Dendritic cell treated with granulocyte-macrophage colony-stimulating factor and Interleukin-4, amounts not matched to agents 40 ng/mL and 50 ng/mL, for 4 days (primary cell): ENCODE data around the gene DNAH14.
"Not testable (repeated sequence)": the region's sequence is repeated elsewhere in the genome, so short reads cannot be mapped to it uniquely, and the experiment has no call there.

Source experiments
- H3K27ac Mint-ChIP-seq: one replicate; pipeline ENCODE4 v1.8.0; 2022; ENCODE audit warnings: mild to moderate bottlenecking, mixed read lengths
- H3K27me3 Mint-ChIP-seq: one replicate; pipeline ENCODE4 v1.8.0; 2022; ENCODE audit warnings: mild to moderate bottlenecking, mixed read lengths
- H3K36me3 Mint-ChIP-seq: one replicate; pipeline ENCODE4 v1.8.0; 2022; ENCODE audit warnings: low read depth, mixed read lengths
- H3K4me1 Mint-ChIP-seq: one replicate; pipeline ENCODE4 v1.8.0; 2022; ENCODE audit warnings: low read depth, mixed read lengths
- H3K4me3 Mint-ChIP-seq: one replicate; pipeline ENCODE4 v1.8.0; 2022; ENCODE audit warnings: mild to moderate bottlenecking, moderate library complexity, mixed read lengths
- H3K9me3 Mint-ChIP-seq: one replicate; pipeline ENCODE4 v1.8.0; 2022; ENCODE audit warnings: mixed read lengths
- intact Hi-C: fragments of 100-400 bp; cut with micrococcal nuclease; formaldehyde crosslinking; loops from one replicate; pipeline ENCODE4 v1.15.0; 2022

The DNAH14 gene

GRCh38 chr1:225310544-225310943, 381.1 kb downstream of the DNAH14 start:
- H3K4me1 Mint-ChIP-seq, H3K36me3 Mint-ChIP-seq, intact Hi-C loops, H3K27me3 Mint-ChIP-seq, H3K4me3 Mint-ChIP-seq, H3K27ac Mint-ChIP-seq: not testable (repeated sequence)
- peaks cover 12% of the 10 kb centered on the region for H3K9me3 Mint-ChIP-seq

- intact Hi-C loops = loop anchor here (2.0 kb wide), 2 partner anchors 24 to 658 kb away; no protein-coding TSS in a partner anchor
- Mint-ChIP-seq H3K9me3 (peaks cover 12% of the 10 kb centered on the region), H3K36me3 (no peaks in the 10 kb centered on the region), H3K4me1 (peaks cover 15% of the 10 kb centered on the region), H3K27ac (no peak overlapping the region), H3K4me3 (no peak overlapping the region), H3K27me3 (no peaks in the 10 kb centered on the region)
These were observed 389.5 kb downstream of the DNAH14 start for GRCh38 chr1:225318706-225319575.

GRCh38 chr1:225319871-225320270, 390.4 kb downstream of the DNAH14 start:
- Mint-ChIP-seq H3K9me3 (peaks cover 6% of the 10 kb centered on the region), H3K4me1 (peaks cover 15% of the 10 kb centered on the region), H3K27ac (no peak overlapping the region), H3K36me3 (no peaks in the 10 kb centered on the region), H3K27me3 (no peaks in the 10 kb centered on the region), H3K4me3 (no peak overlapping the region)
- intact Hi-C loops = loop anchor here (2.0 kb wide), 2 partner anchors 23 to 657 kb away; no protein-coding TSS in a partner anchor

- no peak overlapping the region for H3K27ac Mint-ChIP-seq
- H3K4me3 Mint-ChIP-seq = no peak overlapping the region
- H3K9me3 Mint-ChIP-seq = no peaks in the 10 kb centered on the region
- no peaks in the 10 kb centered on the region for H3K36me3 Mint-ChIP-seq
- intact Hi-C loops = no loop called here
- peaks cover 15% of the 10 kb centered on the region for H3K4me1 Mint-ChIP-seq
- no peaks in the 10 kb centered on the region for H3K27me3 Mint-ChIP-seq
These were observed 392.3 kb downstream of the DNAH14 start for GRCh38 chr1:225321784-225322183.

- H3K27ac Mint-ChIP-seq = no peak overlapping the region
- no peak overlapping the region for H3K4me3 Mint-ChIP-seq
- peaks cover 11% of the 10 kb centered on the region for H3K4me1 Mint-ChIP-seq
- peaks cover 8% of the 10 kb centered on the region for H3K9me3 Mint-ChIP-seq
- no peaks in the 10 kb centered on the region for H3K36me3 Mint-ChIP-seq
- H3K27me3 Mint-ChIP-seq = no peaks in the 10 kb centered on the region
- intact Hi-C loops = no loop called here
These were observed 399.6 kb downstream of the DNAH14 start for GRCh38 chr1:225329041-225329440.

- H3K9me3 Mint-ChIP-seq, H3K4me3 Mint-ChIP-seq, H3K36me3 Mint-ChIP-seq, intact Hi-C loops, H3K27ac Mint-ChIP-seq, H3K27me3 Mint-ChIP-seq: not testable (repeated sequence)
- H3K4me1 Mint-ChIP-seq = peaks cover 11% of the 10 kb centered on the region
These were observed 400.5 kb downstream of the DNAH14 start for GRCh38 chr1:225329996-225330395.

- no peak overlapping the region for H3K27ac Mint-ChIP-seq
- H3K27me3 Mint-ChIP-seq = no peaks in the 10 kb centered on the region
- no peaks in the 10 kb centered on the region for H3K36me3 Mint-ChIP-seq
- H3K4me1 Mint-ChIP-seq = peaks cover 11% of the 10 kb centered on the region
- H3K4me3 Mint-ChIP-seq = no peak overlapping the region
- intact Hi-C loops = no loop called here
- peaks cover 8% of the 10 kb centered on the region for H3K9me3 Mint-ChIP-seq
These were observed 403.2 kb downstream of the DNAH14 start for GRCh38 chr1:225332686-225333085.

GRCh38 chr1:225335098-225335778, 405.8 kb downstream of the DNAH14 start:
- H3K27me3 Mint-ChIP-seq, intact Hi-C loops, H3K4me3 Mint-ChIP-seq, H3K4me1 Mint-ChIP-seq, H3K27ac Mint-ChIP-seq, H3K9me3 Mint-ChIP-seq, H3K36me3 Mint-ChIP-seq: not testable (repeated sequence)

GRCh38 chr1:225338545-225338944, 409.1 kb downstream of the DNAH14 start:
- Mint-ChIP-seq H3K4me1 (no peaks in the 10 kb centered on the region), H3K27ac (no peak overlapping the region), H3K36me3 (no peaks in the 10 kb centered on the region), H3K9me3 (no peaks in the 10 kb centered on the region), H3K4me3 (no peak overlapping the region), H3K27me3 (no peaks in the 10 kb centered on the region)
- intact Hi-C loops = no loop called here

- Mint-ChIP-seq H3K9me3 (no peaks in the 10 kb centered on the region), H3K4me1 (no peaks in the 10 kb centered on the region), H3K4me3 (no peak overlapping the region), H3K36me3 (no peaks in the 10 kb centered on the region), H3K27ac (no peak overlapping the region), H3K27me3 (no peaks in the 10 kb centered on the region)
- intact Hi-C loops = loop anchor here (2.0 kb wide), 1 partner anchor 23 kb away; no protein-coding TSS in a partner anchor
These were observed 412.2 kb downstream of the DNAH14 start for GRCh38 chr1:225341642-225342041.

- Mint-ChIP-seq H3K27me3 (no peaks in the 10 kb centered on the region), H3K4me1 (no peaks in the 10 kb centered on the region), H3K4me3 (no peak overlapping the region), H3K27ac (no peak overlapping the region), H3K36me3 (no peaks in the 10 kb centered on the region), H3K9me3 (no peaks in the 10 kb centered on the region)
- intact Hi-C loops = loop anchor here (2.0 kb wide), 1 partner anchor 24 kb away; no protein-coding TSS in a partner anchor
These were observed 413.2 kb downstream of the DNAH14 start for GRCh38 chr1:225342695-225343094.

GRCh38 chr1:225343618-225344017, 414.1 kb downstream of the DNAH14 start:
- Mint-ChIP-seq H3K27me3 (no peaks in the 10 kb centered on the region), H3K4me1 (no peaks in the 10 kb centered on the region), H3K36me3 (no peaks in the 10 kb centered on the region), H3K27ac (no peak overlapping the region), H3K9me3 (no peaks in the 10 kb centered on the region), H3K4me3 (no peak overlapping the region)
- intact Hi-C loops = loop anchor here (2.0 kb wide), 1 partner anchor 25 kb away; no protein-coding TSS in a partner anchor

- Mint-ChIP-seq H3K27me3 (no peaks in the 10 kb centered on the region), H3K9me3 (no peaks in the 10 kb centered on the region)
- intact Hi-C loops = no loop called here
These were observed 417.7 kb downstream of the DNAH14 start for GRCh38 chr1:225347123-225347683.

GRCh38 chr1:225348400-225348799, 418.9 kb downstream of the DNAH14 start:
- H3K27me3 Mint-ChIP-seq = no peaks in the 10 kb centered on the region
- H3K36me3 Mint-ChIP-seq = no peaks in the 10 kb centered on the region
- H3K4me3 Mint-ChIP-seq = no peak overlapping the region
- peaks cover 6% of the 10 kb centered on the region for H3K4me1 Mint-ChIP-seq
- intact Hi-C loops = no loop called here
- H3K27ac Mint-ChIP-seq = no peak overlapping the region
- H3K9me3 Mint-ChIP-seq = no peaks in the 10 kb centered on the region

More at GRCh38 chr1:225347123-225347683, 417.7 kb downstream of the DNAH14 start:
- Mint-ChIP-seq H3K4me1 (peaks cover 3% of the 10 kb centered on the region), H3K4me3 (no peak overlapping the region), H3K27ac (no peak overlapping the region), H3K36me3 (no peaks in the 10 kb centered on the region)
